Measurements from ENCODE around the gene TKTL1.

DNA sequence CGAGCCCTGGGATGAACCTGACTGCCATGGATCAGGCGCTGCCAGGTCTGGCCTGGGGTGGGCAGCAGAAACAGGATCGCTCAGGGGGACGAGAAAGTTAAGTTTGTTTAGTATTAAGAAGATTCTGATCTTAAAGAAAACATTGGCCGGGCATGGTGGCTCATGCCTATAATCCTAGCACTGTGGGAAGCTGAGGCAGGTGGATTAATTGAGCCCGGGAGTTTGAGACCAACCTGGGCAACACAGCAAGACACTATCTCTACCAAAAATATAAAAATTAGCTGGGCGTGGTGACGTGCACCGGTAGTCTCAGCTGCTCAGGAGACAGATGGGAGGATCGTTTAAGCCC is 79.5 kb downstream of the TKTL1 start:
- TF ChIP-seq, protein P1, sequence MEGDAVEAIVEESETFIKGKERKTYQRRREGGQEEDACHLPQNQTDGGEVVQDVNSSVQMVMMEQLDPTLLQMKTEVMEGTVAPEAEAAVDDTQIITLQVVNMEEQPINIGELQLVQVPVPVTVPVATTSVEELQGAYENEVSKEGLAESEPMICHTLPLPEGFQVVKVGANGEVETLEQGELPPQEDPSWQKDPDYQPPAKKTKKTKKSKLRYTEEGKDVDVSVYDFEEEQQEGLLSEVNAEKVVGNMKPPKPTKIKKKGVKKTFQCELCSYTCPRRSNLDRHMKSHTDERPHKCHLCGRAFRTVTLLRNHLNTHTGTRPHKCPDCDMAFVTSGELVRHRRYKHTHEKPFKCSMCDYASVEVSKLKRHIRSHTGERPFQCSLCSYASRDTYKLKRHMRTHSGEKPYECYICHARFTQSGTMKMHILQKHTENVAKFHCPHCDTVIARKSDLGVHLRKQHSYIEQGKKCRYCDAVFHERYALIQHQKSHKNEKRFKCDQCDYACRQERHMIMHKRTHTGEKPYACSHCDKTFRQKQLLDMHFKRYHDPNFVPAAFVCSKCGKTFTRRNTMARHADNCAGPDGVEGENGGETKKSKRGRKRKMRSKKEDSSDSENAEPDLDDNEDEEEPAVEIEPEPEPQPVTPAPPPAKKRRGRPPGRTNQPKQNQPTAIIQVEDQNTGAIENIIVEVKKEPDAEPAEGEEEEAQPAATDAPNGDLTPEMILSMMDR (IDR thresholded peaks at IDR 0.05), result no peak
- no peak for TF ChIP-seq POLR2A (IDR thresholded peaks at IDR 0.05)

Measured in testis (tissue), 2 donors.